KOPT-K1 (cell line): ENCODE measurements around the gene PDC.
A peak's percentile ranks its signal among the peaks of the same experiment; 100 is the strongest.
"Not testable (repeated sequence)": the region's sequence is repeated elsewhere in the genome, so short reads cannot be mapped to it uniquely, and the experiment has no call there.

Source experiments
- H3K27ac ChIP-seq: fragments of 200-600 bp; sonication (generic); 2 replicates; pipeline ENCODE4 v1.5.1; 2016; ENCODE audit warnings: antibody characterized with exemption, mild to moderate bottlenecking, low read depth, low read length; ENCODE audit not compliant: poor library complexity, severe bottlenecking
- H3K36me3 ChIP-seq: fragments of 200-600 bp; sonication (generic); 2 replicates; pipeline ENCODE4 v1.5.1; 2017; ENCODE audit warnings: antibody characterized with exemption, mild to moderate bottlenecking, low read length, moderate library complexity; ENCODE audit not compliant: insufficient read depth
- H3K9me3 ChIP-seq: fragments of 200-600 bp; sonication (generic); 2 replicates; pipeline ENCODE4 v1.5.1; 2017; ENCODE audit warnings: antibody characterized with exemption, low read length, mild to moderate bottlenecking; ENCODE audit not compliant: insufficient read depth, poor library complexity, severe bottlenecking

PDC gene

GRCh38 chr1:186442651-186443375 lies 18.1 kb downstream of the PDC start:
- no peaks in the 10 kb centered on the region for H3K9me3 ChIP-seq
- no peak overlapping the region for H3K27ac ChIP-seq
- H3K36me3 ChIP-seq = no peaks in the 10 kb centered on the region

GRCh38 chr1:186440584-186440983 lies 20.3 kb downstream of the PDC start:
- Histone ChIP-seq H3K9me3 (no peaks in the 10 kb centered on the region), H3K36me3 (no peaks in the 10 kb centered on the region), H3K27ac (no peak overlapping the region)

GRCh38 chr1:186438567-186438966 lies 22.3 kb downstream of the PDC start:
- Histone ChIP-seq H3K36me3 (no peaks in the 10 kb centered on the region), H3K27ac (no peak overlapping the region), H3K9me3 (no peaks in the 10 kb centered on the region)

- Histone ChIP-seq H3K36me3 (no peaks in the 10 kb centered on the region), H3K27ac (no peak overlapping the region), H3K9me3 (no peaks in the 10 kb centered on the region)
Measured at GRCh38 chr1:186435336-186435735, 25.6 kb downstream of the PDC start.

GRCh38 chr1:186429017-186429416 lies 31.9 kb downstream of the PDC start:
- Histone ChIP-seq H3K9me3 (no peaks in the 10 kb centered on the region), H3K36me3 (no peaks in the 10 kb centered on the region), H3K27ac (no peak overlapping the region)

GRCh38 chr1:186426118-186426517 lies 34.8 kb downstream of the PDC start:
- H3K36me3 ChIP-seq = no peaks in the 10 kb centered on the region
- no peaks in the 10 kb centered on the region for H3K9me3 ChIP-seq
- H3K27ac ChIP-seq = no peak overlapping the region

- Histone ChIP-seq H3K9me3 (no peaks in the 10 kb centered on the region), H3K27ac (no peak overlapping the region), H3K36me3 (peaks cover 9% of the 10 kb centered on the region)
Measured at GRCh38 chr1:186424539-186424938, 36.4 kb downstream of the PDC start.

- no peaks in the 10 kb centered on the region for H3K9me3 ChIP-seq
- peaks cover 28% of the 10 kb centered on the region for H3K36me3 ChIP-seq
- H3K27ac ChIP-seq = no peak overlapping the region
Measured at GRCh38 chr1:186421446-186421845, 39.5 kb downstream of the PDC start.

- no peaks in the 10 kb centered on the region for H3K9me3 ChIP-seq
- peak overlapping the region; percentile 48 for H3K27ac ChIP-seq
Measured at GRCh38 chr1:186420923-186421322, 40.0 kb downstream of the PDC start.

GRCh38 chr1:186420311-186420710 lies 40.6 kb downstream of the PDC start:
- peak overlapping the region; percentile 48 for H3K27ac ChIP-seq
- no peaks in the 10 kb centered on the region for H3K9me3 ChIP-seq
- H3K36me3 ChIP-seq = peaks cover 34% of the 10 kb centered on the region

More at GRCh38 chr1:186420923-186421322, 40.0 kb downstream of the PDC start:
- peaks cover 28% of the 10 kb centered on the region for H3K36me3 ChIP-seq

- H3K36me3 ChIP-seq = peaks cover 42% of the 10 kb centered on the region
- H3K9me3 ChIP-seq = no peaks in the 10 kb centered on the region
- H3K27ac ChIP-seq = no peak overlapping the region
Measured at GRCh38 chr1:186418503-186418902, 42.4 kb downstream of the PDC start.

GRCh38 chr1:186413319-186413718 lies 47.6 kb downstream of the PDC start:
- Histone ChIP-seq H3K36me3 (peaks cover 68% of the 10 kb centered on the region), H3K27ac (no peak overlapping the region)

GRCh38 chr1:186409091-186409490 lies 51.8 kb downstream of the PDC start:
- Histone ChIP-seq H3K36me3 (peaks cover 89% of the 10 kb centered on the region), H3K9me3 (no peaks in the 10 kb centered on the region), H3K27ac (no peak overlapping the region)

More at GRCh38 chr1:186413319-186413718, 47.6 kb downstream of the PDC start:
- no peaks in the 10 kb centered on the region for H3K9me3 ChIP-seq

GRCh38 chr1:186404454-186405051 lies 56.4 kb downstream of the PDC start:
- Histone ChIP-seq H3K9me3 (no peaks in the 10 kb centered on the region), H3K36me3 (peaks cover 83% of the 10 kb centered on the region), H3K27ac (no peak overlapping the region)

- peaks cover 83% of the 10 kb centered on the region for H3K36me3 ChIP-seq
Measured at GRCh38 chr1:186403632-186404031, 57.3 kb downstream of the PDC start.

GRCh38 chr1:186401446-186401845 lies 59.5 kb downstream of the PDC start:
- H3K36me3 ChIP-seq = peaks cover 84% of the 10 kb centered on the region
- H3K9me3 ChIP-seq, H3K27ac ChIP-seq: not testable (repeated sequence)

More at GRCh38 chr1:186403632-186404031, 57.3 kb downstream of the PDC start:
- Histone ChIP-seq H3K9me3 (no peaks in the 10 kb centered on the region), H3K27ac (no peak overlapping the region)
